GM21619 (cell line): ENCODE results near the gene ITGBL1.

ENCODE experiments used
- ATAC-seq: cut with Tn5 transposase; IDR thresholded peaks from one replicate; pipeline ENCODE4 v1.9.1; 2021; ENCODE audit not compliant: unreplicated experiment

ITGBL1 gene

GRCh38 chr13:101730420-101731000 is 278.0 kb downstream of the ITGBL1 start:
- ATAC-seq: no peak

DNA sequence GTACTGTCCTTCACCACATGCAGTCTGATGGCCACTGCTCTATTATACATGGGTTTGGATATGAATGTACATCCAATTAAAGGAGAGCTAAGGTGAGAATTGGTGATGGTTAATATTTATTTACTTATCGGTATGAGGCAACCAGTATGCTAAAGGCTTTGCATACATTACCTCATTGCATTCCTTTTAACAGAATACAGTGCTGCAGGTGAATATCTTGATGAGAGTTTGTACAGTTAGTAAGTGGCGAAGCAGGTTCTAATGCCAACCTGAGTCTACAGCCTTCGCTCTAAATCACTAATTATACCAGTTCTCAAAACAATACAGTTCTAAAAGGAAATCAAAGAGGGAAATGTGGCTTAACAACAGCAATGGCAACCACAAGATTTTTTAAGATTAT is 284.1 kb downstream of the ITGBL1 start:
- ATAC-seq: no peak

DNA sequence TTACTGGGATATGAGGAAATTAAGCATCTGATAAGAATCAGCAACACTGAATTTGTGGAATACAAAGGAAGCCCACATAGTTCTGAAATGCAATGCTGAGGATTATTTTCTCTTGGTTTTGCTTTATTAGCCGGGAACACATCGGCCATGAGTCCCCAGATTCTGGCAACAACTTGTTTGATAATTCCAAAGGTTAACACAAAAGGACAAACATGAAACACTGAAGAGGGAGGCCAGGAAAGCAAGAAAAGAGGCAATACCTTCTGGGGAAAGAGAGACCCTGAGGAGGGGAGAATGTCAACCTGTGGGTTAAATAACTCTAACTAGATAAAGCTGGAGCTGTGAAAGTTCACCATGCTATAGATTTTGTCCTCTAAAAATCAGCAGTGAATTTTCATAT is 285.9 kb downstream of the ITGBL1 start:
- ATAC-seq: no peak

GRCh38 chr13:101739382-101740178 is 287.1 kb downstream of the ITGBL1 start:
- peak; percentile 95 for ATAC-seq

DNA sequence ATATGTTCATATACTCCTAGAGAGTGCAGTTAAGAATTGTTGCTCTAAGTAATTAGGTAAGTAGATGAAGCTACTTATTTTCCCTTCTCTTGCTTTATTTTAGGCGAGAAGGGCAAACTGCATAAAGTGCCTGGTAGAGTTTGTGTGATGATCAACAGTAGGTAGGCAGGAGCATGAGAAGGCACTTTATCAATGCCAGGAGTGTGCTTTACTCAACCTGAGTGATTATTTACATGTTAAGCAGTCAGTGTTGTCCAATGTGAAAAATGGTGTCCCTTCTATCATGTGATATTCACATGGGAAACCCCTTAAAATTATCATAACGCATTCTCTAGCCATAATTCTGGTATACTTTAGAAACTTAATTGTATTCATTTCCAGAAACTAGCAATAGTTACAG is 294.0 kb downstream of the ITGBL1 start:
- no peak for ATAC-seq

DNA sequence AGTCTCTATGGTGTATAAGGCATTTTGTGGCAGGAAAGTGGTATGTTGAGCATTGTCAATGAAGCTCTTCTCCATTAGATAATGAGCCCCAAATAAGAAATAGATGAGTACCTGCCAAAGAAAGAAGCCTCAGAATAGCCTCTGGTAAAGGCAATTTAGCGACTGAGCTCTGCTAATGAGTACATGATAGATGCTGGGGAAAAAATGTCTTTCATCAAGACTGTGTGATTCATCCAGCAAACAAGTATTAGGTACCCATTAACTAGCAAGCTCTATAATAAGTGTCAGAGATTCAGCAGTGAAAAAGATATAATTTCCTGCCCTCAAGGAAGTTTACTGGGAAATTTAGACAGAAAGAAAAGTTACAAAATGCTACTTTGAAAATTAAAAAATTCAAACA is 294.6 kb downstream of the ITGBL1 start:
- peak; percentile 71 for ATAC-seq

- ATAC-seq: no peak
Measured at GRCh38 chr13:101749584-101749983, 297.1 kb downstream of the ITGBL1 start.

GRCh38 chr13:101751488-101751887 is 299.0 kb downstream of the ITGBL1 start:
- ATAC-seq: peak; percentile 56

DNA sequence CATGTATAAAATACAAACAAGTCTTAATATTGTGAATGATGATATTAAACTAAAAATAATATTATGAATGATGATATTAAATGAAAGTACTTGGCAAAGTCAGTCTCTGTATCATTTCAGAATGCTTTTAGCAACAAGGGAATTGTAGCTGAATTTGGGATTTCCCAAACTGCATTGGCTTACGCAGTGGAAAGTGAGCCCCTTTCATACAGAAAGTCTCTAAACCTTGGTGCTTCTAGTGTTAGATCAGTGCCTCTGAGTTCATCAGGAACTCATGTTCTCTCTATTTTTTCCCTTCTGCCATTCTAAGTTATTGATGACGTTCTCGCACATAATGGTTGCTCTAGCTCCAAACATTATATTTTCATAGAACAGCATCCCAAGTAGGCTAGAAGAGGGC is 300.0 kb downstream of the ITGBL1 start:
- ATAC-seq: peak; percentile 39

GRCh38 chr13:101755228-101755887 is 302.9 kb downstream of the ITGBL1 start:
- ATAC-seq: no peak

GRCh38 chr13:101757446-101758039 is 305.1 kb downstream of the ITGBL1 start:
- peak; percentile 92 for ATAC-seq

DNA sequence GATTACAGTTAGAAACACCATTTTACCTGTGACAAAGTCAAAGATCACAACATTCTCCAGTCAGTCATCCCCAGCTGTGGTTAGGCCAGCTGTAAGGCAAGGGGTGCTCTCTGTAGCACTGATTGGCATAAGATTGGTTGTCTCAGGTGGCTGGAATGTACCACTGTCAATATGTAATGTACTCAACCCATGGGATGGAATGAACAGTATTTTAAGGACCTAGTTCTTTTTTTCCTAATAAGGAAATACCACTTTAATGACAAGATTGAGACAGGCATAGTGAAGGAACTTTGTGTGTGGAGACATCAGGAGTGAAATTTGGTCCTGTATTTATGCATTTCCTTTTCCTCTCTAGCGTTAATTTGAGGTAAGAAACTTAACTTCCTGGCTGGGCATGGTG is 310.7 kb downstream of the ITGBL1 start:
- no peak for ATAC-seq
